DND-41 (cell line): ENCODE measurements around the gene SERGEF.

Experiments
- ATAC-seq: fragments of 200-7000 bp; cut with Tn5 transposase; 3 replicates; pipeline ENCODE4 v1.9.1; 2021; ENCODE audit warnings: low read depth; ENCODE audit not compliant: insufficient read depth
- DNase-seq: peaks from one replicate; pipeline ENCODE4 v3.0.0-alpha.2; 2020
- H2AFZ ChIP-seq: 2 replicates; pipeline ENCODE4 v1.6.0; 2012; ENCODE audit warnings: low read depth, low read length
- H3K27ac ChIP-seq: 2 replicates; pipeline ENCODE4 v1.5.1; 2012; ENCODE audit warnings: low read length, inconsistent platforms
- H3K27me3 ChIP-seq: fragments of 200-600 bp; sonication (generic); 2 replicates; pipeline ENCODE4 v1.6.0; 2012; ENCODE audit warnings: low read length, mild to moderate bottlenecking, inconsistent platforms; ENCODE audit not compliant: insufficient read depth, poor library complexity
- H3K36me3 ChIP-seq: 2 replicates; pipeline ENCODE4 v1.5.1; 2012; ENCODE audit warnings: low read length, inconsistent platforms; ENCODE audit not compliant: insufficient read depth
- H3K4me1 ChIP-seq: 2 replicates; pipeline ENCODE4 v1.5.1; 2012; ENCODE audit warnings: mild to moderate bottlenecking, low read length; ENCODE audit not compliant: insufficient read depth
- H3K4me2 ChIP-seq: 2 replicates; pipeline ENCODE4 v1.6.0; 2012; ENCODE audit warnings: mild to moderate bottlenecking, moderate library complexity, low read length, inconsistent platforms; ENCODE audit not compliant: insufficient read depth
- H3K4me3 ChIP-seq, 2 experiments: fragments of 200-600 bp in 1 of 2; shearing (Covaris generic) in 1 of 2; 2 replicates each; pipeline ENCODE4 v1.5.1; 2012 to 2016; ENCODE audit warnings: inconsistent platforms in 2 of 2, low read length in 2 of 2, mild to moderate bottlenecking in 2 of 2, low read depth in 1 of 2, moderate library complexity in 1 of 2
- H3K79me2 ChIP-seq: 2 replicates; pipeline ENCODE4 v1.6.0; 2012; ENCODE audit warnings: low read length, inconsistent platforms; ENCODE audit not compliant: insufficient read depth
- H3K9ac ChIP-seq: 2 replicates; pipeline ENCODE4 v1.6.0; 2012; ENCODE audit warnings: low read depth, mild to moderate bottlenecking, inconsistent platforms, low read length, moderate library complexity
- H3K9me3 ChIP-seq: 2 replicates; pipeline ENCODE4 v1.5.1; 2012; ENCODE audit warnings: low read length, moderate library complexity, mild to moderate bottlenecking, inconsistent platforms; ENCODE audit not compliant: insufficient read depth, severe bottlenecking
- H4K20me1 ChIP-seq: 2 replicates; pipeline ENCODE4 v1.6.0; 2012; ENCODE audit warnings: low read length; ENCODE audit not compliant: insufficient read depth
- CTCF ChIP-seq: IDR thresholded peaks from 2 replicates; pipeline ENCODE4 v1.5.1; 2012; ENCODE audit warnings: borderline replicate concordance, low read length, moderate library complexity, mild to moderate bottlenecking; ENCODE audit not compliant: poor library complexity, severe bottlenecking; ENCODE audit errors: extremely low read depth
- EZH2 ChIP-seq: IDR thresholded peaks from 3 replicates; pipeline ENCODE4 v1.6.1; 2012; ENCODE audit warnings: borderline replicate concordance, low read depth, mild to moderate bottlenecking, moderate library complexity, low read length, inconsistent platforms; ENCODE audit not compliant: severe bottlenecking

SERGEF gene

GRCh38 chr11:17775035-17775348 is 237.9 kb downstream of the SERGEF start:
- no peaks in the 10 kb centered on the region; the same call in 1 of the 2 replicates for H4K20me1 ChIP-seq
- no peaks in the 10 kb centered on the region for H3K79me2 ChIP-seq
- ATAC-seq = no peak

GRCh38 chr11:17774232-17775034 is 238.4 kb downstream of the SERGEF start:
- H3K36me3 ChIP-seq = no peaks in the 10 kb centered on the region
- no peak overlapping the region for H3K4me2 ChIP-seq
- DNase-seq = no peak

More at GRCh38 chr11:17775035-17775348, 237.9 kb downstream of the SERGEF start:
- Histone ChIP-seq H3K9me3 (no peaks in the 10 kb centered on the region), H3K27me3 (no peaks in the 10 kb centered on the region), H3K27ac (no peak overlapping the region), H3K36me3 (no peaks in the 10 kb centered on the region), H3K9ac (no peak overlapping the region), H3K4me2 (no peak overlapping the region), H2AFZ (no peak overlapping the region), H3K4me1 (no peaks in the 10 kb centered on the region), H3K4me3 (no peak overlapping the region)
- TF ChIP-seq CTCF (no peak), EZH2 (no peak)
- DNase-seq = no peak

GRCh38 chr11:17773674-17774073 is 239.2 kb downstream of the SERGEF start:
- ATAC-seq = no peak

More at GRCh38 chr11:17774232-17775034, 238.4 kb downstream of the SERGEF start:
- no peaks in the 10 kb centered on the region for H3K27me3 ChIP-seq
- no peaks in the 10 kb centered on the region for H3K9me3 ChIP-seq
- no peak overlapping the region for H3K4me3 ChIP-seq
- no peak overlapping the region for H3K9ac ChIP-seq
- ATAC-seq = no peak
- H2AFZ ChIP-seq = no peak overlapping the region
- TF ChIP-seq CTCF (no peak), EZH2 (no peak)
- H3K4me1 ChIP-seq = no peaks in the 10 kb centered on the region
- no peak overlapping the region for H3K27ac ChIP-seq
- H3K79me2 ChIP-seq = no peaks in the 10 kb centered on the region
- H4K20me1 ChIP-seq = no peaks in the 10 kb centered on the region; the same call in 1 of the 2 replicates

More at GRCh38 chr11:17773674-17774073, 239.2 kb downstream of the SERGEF start:
- H3K4me2 ChIP-seq = no peak overlapping the region
- TF ChIP-seq CTCF (no peak), EZH2 (no peak)
- H3K9me3 ChIP-seq = no peaks in the 10 kb centered on the region
- no peak for DNase-seq
- no peak overlapping the region for H3K9ac ChIP-seq
- H3K27me3 ChIP-seq = no peaks in the 10 kb centered on the region
- H3K79me2 ChIP-seq = no peaks in the 10 kb centered on the region
- no peak overlapping the region for H3K4me3 ChIP-seq
- H3K27ac ChIP-seq = no peak overlapping the region
- no peaks in the 10 kb centered on the region for H3K4me1 ChIP-seq
- H2AFZ ChIP-seq = no peak overlapping the region
- H3K36me3 ChIP-seq = no peaks in the 10 kb centered on the region
- H4K20me1 ChIP-seq = no peaks in the 10 kb centered on the region; the same call in 1 of the 2 replicates
